HepG2 (cell line): Measurements from ENCODE around the gene ETS1. TPM values are rescaled to one million over a fixed set of nuclear protein-coding genes. Genes with fewer than 3 reads are reported as not detected.

Source experiments
- ADNP ChIP-seq: sonication (generic); formaldehyde crosslinking; IDR thresholded peaks from 2 replicates; pipeline ENCODE4 v1.4.0; 2020; ENCODE audit warnings: missing genetic modification reagents
- ZFP82 ChIP-seq: sonication (generic); formaldehyde crosslinking; IDR thresholded peaks from 2 replicates; pipeline ENCODE4 v1.5.1; 2020; ENCODE audit warnings: mild to moderate bottlenecking, missing genetic modification reagents, borderline replicate concordance
- ZNF709 ChIP-seq: sonication (generic); formaldehyde crosslinking; IDR thresholded peaks from 2 replicates; pipeline ENCODE4 v1.5.0; 2020; ENCODE audit warnings: mild to moderate bottlenecking, missing genetic modification reagents
- polyA plus RNA-seq, 8 experiments: library from polyadenylated mRNA; depleted of rRNA in 3 of 8; stranded (reverse) in 7 of 8; unstranded in 1 of 8; fragments of >200 nt; fragmentation: Illumina TruSeq in 4 of 8; extraction: Trizol in 4 of 8; gene quantifications; 2 replicates each; pipeline versions ENCODE4 v1.2.1 to v1.2.3, GENCODE V29; 2011 to 2016; ENCODE audit warnings: low read depth in 4 of 8, missing spikeins in 1 of 8, mixed read lengths in 1 of 8; ENCODE audit not compliant: insufficient read depth in 1 of 8
- total RNA-seq, 5 experiments: library from RNA; depleted of rRNA; stranded (reverse); fragments of >200 nt; fragmentation: Illumina TruSeq; extraction: Trizol; gene quantifications; 2 replicates each; pipeline ENCODE4 v1.2.3, GENCODE V29; 2016; ENCODE audit warnings: low read depth in 1 of 5
- TF ChIP-seq, protein P1 (sequence below): sonication (generic); formaldehyde crosslinking; IDR thresholded peaks from 2 replicates; pipeline ENCODE4 v1.5.1; 2020; ENCODE audit warnings: mild to moderate bottlenecking, missing genetic modification reagents, borderline replicate concordance
- TF ChIP-seq, protein P2 (sequence below): sonication (generic); formaldehyde crosslinking; IDR thresholded peaks from 2 replicates; pipeline ENCODE4 v1.8.1; 2023; ENCODE audit warnings: mild to moderate bottlenecking, inconsistent platforms, moderate library complexity, missing genetic modification reagents, borderline replicate concordance

Gene ETS1
- total and polyA plus RNA-seq, 2 of the 13 experiments (the other 11 are each of a cell fraction or from before 2014, with no cell fraction given), result 0.18 to 0.34 TPM

DNA sequence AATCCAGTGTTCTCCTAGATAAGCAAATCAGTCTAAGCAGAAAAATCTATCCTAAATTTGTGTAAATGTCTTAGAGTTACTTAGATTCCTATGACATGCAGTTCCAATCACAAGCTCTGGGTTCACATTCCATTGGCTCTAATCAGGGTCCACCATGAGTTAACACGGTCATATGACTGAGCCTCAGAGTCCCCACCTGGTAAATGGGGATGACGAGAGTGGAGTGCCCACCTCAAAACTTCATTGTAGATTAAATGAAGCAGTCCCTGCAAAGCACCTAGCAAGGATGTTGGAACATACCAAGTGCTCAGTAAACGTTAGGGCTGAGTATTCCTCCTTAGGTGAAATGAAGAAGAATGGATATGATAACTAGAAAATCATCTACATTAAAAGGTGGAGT is 3.1 kb downstream of the ETS1 start (continued):
- TF ChIP-seq ZFP82 (CRISPR knock-in tag) (no peak), ZNF709 (no peak), ADNP (CRISPR knock-in tag) (no peak)
- TF ChIP-seq, protein P1, sequence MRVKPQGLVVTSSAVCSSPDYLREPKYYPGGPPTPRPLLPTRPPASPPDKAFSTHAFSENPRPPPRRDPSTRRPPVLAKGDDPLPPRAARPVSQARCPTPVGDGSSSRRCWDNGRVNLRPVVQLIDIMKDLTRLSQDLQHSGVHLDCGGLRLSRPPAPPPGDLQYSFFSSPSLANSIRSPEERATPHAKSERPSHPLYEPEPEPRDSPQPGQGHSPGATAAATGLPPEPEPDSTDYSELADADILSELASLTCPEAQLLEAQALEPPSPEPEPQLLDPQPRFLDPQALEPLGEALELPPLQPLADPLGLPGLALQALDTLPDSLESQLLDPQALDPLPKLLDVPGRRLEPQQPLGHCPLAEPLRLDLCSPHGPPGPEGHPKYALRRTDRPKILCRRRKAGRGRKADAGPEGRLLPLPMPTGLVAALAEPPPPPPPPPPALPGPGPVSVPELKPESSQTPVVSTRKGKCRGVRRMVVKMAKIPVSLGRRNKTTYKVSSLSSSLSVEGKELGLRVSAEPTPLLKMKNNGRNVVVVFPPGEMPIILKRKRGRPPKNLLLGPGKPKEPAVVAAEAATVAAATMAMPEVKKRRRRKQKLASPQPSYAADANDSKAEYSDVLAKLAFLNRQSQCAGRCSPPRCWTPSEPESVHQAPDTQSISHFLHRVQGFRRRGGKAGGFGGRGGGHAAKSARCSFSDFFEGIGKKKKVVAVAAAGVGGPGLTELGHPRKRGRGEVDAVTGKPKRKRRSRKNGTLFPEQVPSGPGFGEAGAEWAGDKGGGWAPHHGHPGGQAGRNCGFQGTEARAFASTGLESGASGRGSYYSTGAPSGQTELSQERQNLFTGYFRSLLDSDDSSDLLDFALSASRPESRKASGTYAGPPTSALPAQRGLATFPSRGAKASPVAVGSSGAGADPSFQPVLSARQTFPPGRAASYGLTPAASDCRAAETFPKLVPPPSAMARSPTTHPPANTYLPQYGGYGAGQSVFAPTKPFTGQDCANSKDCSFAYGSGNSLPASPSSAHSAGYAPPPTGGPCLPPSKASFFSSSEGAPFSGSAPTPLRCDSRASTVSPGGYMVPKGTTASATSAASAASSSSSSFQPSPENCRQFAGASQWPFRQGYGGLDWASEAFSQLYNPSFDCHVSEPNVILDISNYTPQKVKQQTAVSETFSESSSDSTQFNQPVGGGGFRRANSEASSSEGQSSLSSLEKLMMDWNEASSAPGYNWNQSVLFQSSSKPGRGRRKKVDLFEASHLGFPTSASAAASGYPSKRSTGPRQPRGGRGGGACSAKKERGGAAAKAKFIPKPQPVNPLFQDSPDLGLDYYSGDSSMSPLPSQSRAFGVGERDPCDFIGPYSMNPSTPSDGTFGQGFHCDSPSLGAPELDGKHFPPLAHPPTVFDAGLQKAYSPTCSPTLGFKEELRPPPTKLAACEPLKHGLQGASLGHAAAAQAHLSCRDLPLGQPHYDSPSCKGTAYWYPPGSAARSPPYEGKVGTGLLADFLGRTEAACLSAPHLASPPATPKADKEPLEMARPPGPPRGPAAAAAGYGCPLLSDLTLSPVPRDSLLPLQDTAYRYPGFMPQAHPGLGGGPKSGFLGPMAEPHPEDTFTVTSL (CRISPR knock-in tag), result no peak
- TF ChIP-seq, protein P2, sequence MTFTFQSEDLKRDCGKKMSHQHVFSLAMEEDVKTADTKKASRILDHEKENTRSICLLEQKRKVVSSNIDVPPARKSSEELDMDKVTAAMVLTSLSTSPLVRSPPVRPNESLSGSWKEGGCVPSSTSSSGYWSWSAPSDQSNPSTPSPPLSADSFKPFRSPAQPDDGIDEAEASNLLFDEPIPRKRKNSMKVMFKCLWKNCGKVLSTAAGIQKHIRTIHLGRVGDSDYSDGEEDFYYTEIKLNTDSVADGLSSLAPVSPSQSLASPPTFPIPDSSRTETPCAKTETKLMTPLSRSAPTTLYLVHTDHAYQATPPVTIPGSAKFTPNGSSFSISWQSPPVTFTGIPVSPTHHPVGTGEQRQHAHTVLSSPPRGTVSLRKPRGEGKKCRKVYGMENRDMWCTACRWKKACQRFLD, result no peak
